OCI-LY7 (cell line): ENCODE results near the gene BRD7.

Experiments
- EZH2phosphoT487 ChIP-seq: fragments of 200-600 bp; sonication (generic); IDR thresholded peaks from 2 replicates; pipeline ENCODE4 v1.6.1; 2018; ENCODE audit warnings: low read depth, borderline replicate concordance, mild to moderate bottlenecking, mixed run types, antibody characterized with exemption, low read length, moderate library complexity, mixed read lengths
- TF ChIP-seq, protein P1 (sequence below): fragments of 200-600 bp; sonication (generic); conservative IDR thresholded peaks from 2 replicates; pipeline ENCODE4 v1.5.1; 2014; ENCODE audit warnings: mild to moderate bottlenecking, antibody characterized with exemption, low read length, moderate library complexity, mixed read lengths

GRCh38 chr16:50369133-50369804, 481 bp upstream of the BRD7 start:
- TF ChIP-seq, protein P1, sequence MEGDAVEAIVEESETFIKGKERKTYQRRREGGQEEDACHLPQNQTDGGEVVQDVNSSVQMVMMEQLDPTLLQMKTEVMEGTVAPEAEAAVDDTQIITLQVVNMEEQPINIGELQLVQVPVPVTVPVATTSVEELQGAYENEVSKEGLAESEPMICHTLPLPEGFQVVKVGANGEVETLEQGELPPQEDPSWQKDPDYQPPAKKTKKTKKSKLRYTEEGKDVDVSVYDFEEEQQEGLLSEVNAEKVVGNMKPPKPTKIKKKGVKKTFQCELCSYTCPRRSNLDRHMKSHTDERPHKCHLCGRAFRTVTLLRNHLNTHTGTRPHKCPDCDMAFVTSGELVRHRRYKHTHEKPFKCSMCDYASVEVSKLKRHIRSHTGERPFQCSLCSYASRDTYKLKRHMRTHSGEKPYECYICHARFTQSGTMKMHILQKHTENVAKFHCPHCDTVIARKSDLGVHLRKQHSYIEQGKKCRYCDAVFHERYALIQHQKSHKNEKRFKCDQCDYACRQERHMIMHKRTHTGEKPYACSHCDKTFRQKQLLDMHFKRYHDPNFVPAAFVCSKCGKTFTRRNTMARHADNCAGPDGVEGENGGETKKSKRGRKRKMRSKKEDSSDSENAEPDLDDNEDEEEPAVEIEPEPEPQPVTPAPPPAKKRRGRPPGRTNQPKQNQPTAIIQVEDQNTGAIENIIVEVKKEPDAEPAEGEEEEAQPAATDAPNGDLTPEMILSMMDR, result no peak
- no peak for TF ChIP-seq EZH2phosphoT487
